Upper lobe of right lung (tissue), 1 donor: ENCODE results near the gene NRXN3. TPM values are rescaled to one million over a fixed set of nuclear protein-coding genes. Genes with fewer than 3 reads are reported as not detected.
A peak's percentile ranks its signal among the peaks of the same experiment; 100 is the strongest.

ENCODE experiments used
- ATAC-seq: fragments of 200-7000 bp; cut with Tn5 transposase; one replicate; pipeline ENCODE4 v1.9.1; 2020; ENCODE audit warnings: mild to moderate bottlenecking, moderate library complexity
- DNase-seq: peaks from one replicate; pipeline ENCODE4 v3.0.0-alpha.2; 2020
- H3K27ac ChIP-seq: fragments of 200-600 bp; one replicate; pipeline ENCODE4 v1.8.0; 2022
- H3K27me3 ChIP-seq: fragments of 200-600 bp; one replicate; pipeline ENCODE4 v1.8.0; 2022; ENCODE audit warnings: mild to moderate bottlenecking
- H3K36me3 ChIP-seq: fragments of 200-600 bp; one replicate; pipeline ENCODE4 v1.8.0; 2022
- H3K4me1 ChIP-seq: fragments of 200-600 bp; one replicate; pipeline ENCODE4 v1.8.0; 2022
- H3K4me3 ChIP-seq: fragments of 200-600 bp; one replicate; pipeline ENCODE4 v1.8.0; 2022; ENCODE audit warnings: mild to moderate bottlenecking
- H3K9me3 ChIP-seq: fragments of 200-600 bp; one replicate; pipeline ENCODE4 v1.8.0; 2022
- CTCF ChIP-seq: fragments of 200-600 bp; IDR thresholded peaks from one replicate; pipeline ENCODE4 v1.8.0; 2022; ENCODE audit warnings: antibody characterized with exemption
- intact Hi-C: fragments of 100-400 bp; cut with DNase I; formaldehyde crosslinking; loops from one replicate; pipeline ENCODE4 v1.11.0; 2022
- total RNA-seq: library from RNA; stranded (reverse); fragmentation: NEBNext Ultra II Directional; extraction: Animal tissue kit (Norgen Biotek cat#: 25700); gene quantifications from one replicate; pipeline ENCODE4 v1.2.1, GENCODE V29; 2021
- donor health status: DM: no; HTN: yes; CAD: no; lungs with severe emphysema.

The NRXN3 gene
- total RNA-seq, 1 donor from 2014 or later = 10.0 TPM

GRCh38 chr14:79552778-79553177 is 1382.6 kb downstream of the NRXN3 start:
- Histone ChIP-seq H3K4me3 (no peak overlapping the region), H3K4me1 (no peaks in the 10 kb centered on the region), H3K27ac (no peak overlapping the region), H3K27me3 (no peaks in the 10 kb centered on the region), H3K9me3 (no peaks in the 10 kb centered on the region), H3K36me3 (no peaks in the 10 kb centered on the region)
- no peak for TF ChIP-seq CTCF
- intact Hi-C loops = no loop called here
- ATAC-seq = peak; percentile 76
- DNase-seq = no peak

- ATAC-seq (no peak), DNase-seq (no peak)
- Histone ChIP-seq H3K4me3 (no peak overlapping the region), H3K4me1 (no peaks in the 10 kb centered on the region), H3K27ac (no peak overlapping the region), H3K9me3 (no peaks in the 10 kb centered on the region), H3K36me3 (no peaks in the 10 kb centered on the region), H3K27me3 (no peaks in the 10 kb centered on the region)
- TF ChIP-seq CTCF = no peak
- intact Hi-C loops = no loop called here
Observed at GRCh38 chr14:79554816-79555215, 1384.6 kb downstream of the NRXN3 start.

- TF ChIP-seq CTCF = no peak
- no peaks in the 10 kb centered on the region for H3K9me3 ChIP-seq
- H3K4me1 ChIP-seq = no peaks in the 10 kb centered on the region
- intact Hi-C loops = no loop called here
- no peaks in the 10 kb centered on the region for H3K36me3 ChIP-seq
- ATAC-seq (no peak), DNase-seq (no peak)
- H3K27ac ChIP-seq = no peak overlapping the region
- no peaks in the 10 kb centered on the region for H3K27me3 ChIP-seq
- H3K4me3 ChIP-seq = no peak overlapping the region
Observed at GRCh38 chr14:79555429-79555828, 1385.3 kb downstream of the NRXN3 start.

GRCh38 chr14:79557309-79557708 is 1387.1 kb downstream of the NRXN3 start:
- no peak overlapping the region for H3K27ac ChIP-seq
- H3K9me3 ChIP-seq = no peaks in the 10 kb centered on the region
- no peak overlapping the region for H3K4me3 ChIP-seq
- H3K36me3 ChIP-seq = no peaks in the 10 kb centered on the region
- no peak for DNase-seq
- intact Hi-C loops = no loop called here
- no peak for ATAC-seq
- no peak for TF ChIP-seq CTCF
- no peaks in the 10 kb centered on the region for H3K4me1 ChIP-seq
- H3K27me3 ChIP-seq = no peaks in the 10 kb centered on the region

GRCh38 chr14:79562185-79562584 is 1392.0 kb downstream of the NRXN3 start:
- DNase-seq (no peak), ATAC-seq (no peak)
- Histone ChIP-seq H3K36me3 (no peaks in the 10 kb centered on the region), H3K9me3 (no peaks in the 10 kb centered on the region), H3K4me1 (no peaks in the 10 kb centered on the region), H3K27me3 (no peaks in the 10 kb centered on the region), H3K4me3 (no peak overlapping the region), H3K27ac (no peak overlapping the region)
- no peak for TF ChIP-seq CTCF
- intact Hi-C loops = no loop called here

GRCh38 chr14:79564371-79564770 is 1394.2 kb downstream of the NRXN3 start:
- DNase-seq = no peak
- TF ChIP-seq CTCF = no peak
- no peak overlapping the region for H3K4me3 ChIP-seq
- no peaks in the 10 kb centered on the region for H3K36me3 ChIP-seq
- intact Hi-C loops = no loop called here
- no peak overlapping the region for H3K27ac ChIP-seq
- no peaks in the 10 kb centered on the region for H3K4me1 ChIP-seq
- H3K9me3 ChIP-seq = no peaks in the 10 kb centered on the region
- H3K27me3 ChIP-seq = no peaks in the 10 kb centered on the region
- no peak for ATAC-seq
